HepG2 (cell line): ENCODE measurements around the gene GLRA1. TPM values are rescaled to one million over a fixed set of nuclear protein-coding genes. Genes with fewer than 3 reads are reported as not detected.

ENCODE experiments used
- ATAC-seq: fragments of 200-7000 bp; cut with Tn5 transposase; 3 replicates; pipeline ENCODE4 v1.9.1; 2020; ENCODE audit warnings: mild to moderate bottlenecking, moderate library complexity
- BruUV-seq: library from RNA; stranded (reverse); fragments of 400-500 nt; replicated peaks from 2 replicates; lab custom pipeline; 2021; lab: Mats Ljungman, UMichigan
- CTCF ChIA-PET: fragments of 300-600 bp; formaldehyde crosslinking; extraction: SDS; loops from one replicate; lab custom pipeline; 2021; ENCODE audit warnings: low total read pairs, inconsistent platforms, low intra/inter-chr PET ratio; lab: Yijun Ruan, JAX
- POLR2A ChIA-PET: fragments of 350-600 bp; sonication (Branson Sonifier 250); formaldehyde crosslinking; loops from one replicate; lab custom pipeline; 2020; ENCODE audit warnings: antibody characterized with exemption, inconsistent platforms; lab: Yijun Ruan, JAX
- DNase-seq: peaks from one replicate; pipeline ENCODE4 v3.0.0-alpha.2; 2015; ENCODE audit warnings: low spot score
- FAIRE-seq: peaks from 3 replicates; lab custom pipeline; 2011; peaks lifted over from hg19 to GRCh38; lab: Jason Lieb, UNC
- H2AFZ ChIP-seq: one replicate; pipeline ENCODE4 v1.6.1; 2011; ENCODE audit warnings: low read length, inconsistent platforms
- H3K27ac ChIP-seq: fragments of 300-600 bp; 3 replicates; pipeline ENCODE4 v1.8.0; 2011; ENCODE audit warnings: mixed run types, mild to moderate bottlenecking, mixed read lengths, low read length, inconsistent platforms; ENCODE audit not compliant: insufficient read depth; ENCODE audit errors: extremely low read length
- H3K27me3 ChIP-seq, 2 experiments: fragments of 200-600 bp in 1 of 2; 2 replicates in 1 of 2; 3 replicates in 1 of 2; pipeline versions ENCODE4 v1.6.0 to v1.8.0; 2011; ENCODE audit warnings: low read length in 2 of 2, mild to moderate bottlenecking in 2 of 2, moderate library complexity in 2 of 2, inconsistent platforms in 1 of 2; ENCODE audit not compliant: insufficient read depth in 2 of 2, control insufficient read depth in 1 of 2
- H3K36me3 ChIP-seq, 2 experiments: fragments of 200-600 bp in 1 of 2; replicated peaks in 1 of 2; 2 replicates in 1 of 2; 3 replicates in 1 of 2; pipeline versions ENCODE4 v1.5.1 to v1.8.0; 2011; ENCODE audit warnings: low read length in 2 of 2, inconsistent platforms in 1 of 2; ENCODE audit not compliant: insufficient read depth in 2 of 2, control insufficient read depth in 1 of 2
- H3K4me1 ChIP-seq: 2 replicates; pipeline ENCODE4 v1.5.1; 2012; ENCODE audit warnings: low read length, inconsistent platforms; ENCODE audit not compliant: insufficient read depth
- H3K4me2 ChIP-seq: 2 replicates; pipeline ENCODE4 v1.6.0; 2011; ENCODE audit warnings: low read depth, low read length, inconsistent platforms
- H3K4me3 ChIP-seq, 3 experiments: fragments of 200-600 bp in 1 of 3; sonication (generic), shearing (Covaris generic) in 1 of 3; replicated peaks in 1 of 3; 2 replicates each; pipeline ENCODE4 v1.5.1; 2011 to 2016; ENCODE audit warnings: low read length in 3 of 3, inconsistent platforms in 2 of 3, low read depth in 2 of 3, mild to moderate bottlenecking in 2 of 3, control low read depth in 1 of 3, mixed read lengths in 1 of 3; ENCODE audit not compliant: insufficient read depth in 1 of 3
- H3K79me2 ChIP-seq: one replicate; pipeline ENCODE4 v1.6.1; 2011; ENCODE audit warnings: low read length, inconsistent platforms; ENCODE audit not compliant: insufficient read depth
- H3K9ac ChIP-seq: 2 replicates; pipeline ENCODE4 v1.6.0; 2011; ENCODE audit warnings: mild to moderate bottlenecking, low read depth, low read length, inconsistent platforms; ENCODE audit not compliant: insufficient read depth
- H3K9me3 ChIP-seq: 2 replicates; pipeline ENCODE4 v1.5.1; 2012; ENCODE audit warnings: mild to moderate bottlenecking, low read length
- H4K20me1 ChIP-seq: 2 replicates; pipeline ENCODE4 v1.6.0; 2011; ENCODE audit warnings: inconsistent platforms, mild to moderate bottlenecking, low read length, moderate library complexity; ENCODE audit not compliant: insufficient read depth
- CENPBD1 ChIP-seq: sonication (generic); formaldehyde crosslinking; IDR thresholded peaks from 2 replicates; pipeline ENCODE4 v1.8.0; 2022; ENCODE audit warnings: missing genetic modification reagents, low read depth, mild to moderate bottlenecking, borderline replicate concordance
- FOXM1 ChIP-seq: sonication (generic); formaldehyde crosslinking; IDR thresholded peaks from 2 replicates; pipeline ENCODE4 v1.5.0; 2020; ENCODE audit warnings: missing genetic modification reagents
- HDAC1 ChIP-seq: sonication (generic); formaldehyde crosslinking; IDR thresholded peaks from 2 replicates; pipeline ENCODE4 v1.5.1; 2020; ENCODE audit warnings: mild to moderate bottlenecking, missing genetic modification reagents
- MEF2D ChIP-seq: sonication (generic); formaldehyde crosslinking; IDR thresholded peaks from 2 replicates; pipeline ENCODE4 v1.5.1; 2020; ENCODE audit warnings: mild to moderate bottlenecking, missing genetic modification reagents
- NFYB ChIP-seq: sonication (generic); formaldehyde crosslinking; IDR thresholded peaks from 2 replicates; pipeline ENCODE4 v1.4.0; 2020; ENCODE audit warnings: missing genetic modification reagents
- NR0B2 ChIP-seq: sonication (generic); formaldehyde crosslinking; IDR thresholded peaks from 2 replicates; pipeline ENCODE4 v1.4.0; 2020; ENCODE audit warnings: mild to moderate bottlenecking, missing genetic modification reagents
- PLRG1 ChIP-seq: fragments of 450-650 bp; conservative IDR thresholded peaks from 2 replicates; pipeline ENCODE4 v1.6.1; 2016
- RBAK ChIP-seq: sonication (generic); formaldehyde crosslinking; IDR thresholded peaks from 2 replicates; pipeline ENCODE4 v1.5.1; 2020; ENCODE audit warnings: mild to moderate bottlenecking, missing genetic modification reagents
- SRSF1 ChIP-seq: fragments of 200-400 bp; formaldehyde crosslinking; optimal IDR thresholded peaks from 2 replicates; pipeline ENCODE3; 2017; ENCODE audit warnings: mild to moderate bottlenecking, low read depth, low read length, moderate library complexity
- TBX3 ChIP-seq: fragments of 450-650 bp; IDR thresholded peaks from 2 replicates; pipeline ENCODE4 v1.6.1; 2017; ENCODE audit warnings: antibody characterized with exemption, mild to moderate bottlenecking, inconsistent platforms, borderline replicate concordance
- TRIM22 ChIP-seq: fragments of 450-650 bp; IDR thresholded peaks from 2 replicates; pipeline ENCODE4 v1.6.1; 2017
- USF2 ChIP-seq, 2 experiments: sonication (generic) in 1 of 2; formaldehyde crosslinking in 1 of 2; IDR thresholded peaks; 2 replicates each; pipeline versions ENCODE4 v1.5.1 to v1.6.1; 2011 to 2020; ENCODE audit warnings: borderline replicate concordance in 1 of 2, low read depth in 1 of 2, low read length in 1 of 2, mild to moderate bottlenecking in 1 of 2, missing genetic modification reagents in 1 of 2, moderate library complexity in 1 of 2
- ZFY ChIP-seq: sonication (generic); formaldehyde crosslinking; IDR thresholded peaks from 2 replicates; pipeline ENCODE4 v1.4.0; 2020; ENCODE audit warnings: missing genetic modification reagents
- ZNF276 ChIP-seq: sonication (generic); formaldehyde crosslinking; IDR thresholded peaks from 2 replicates; pipeline ENCODE4 v1.4.0; 2020; ENCODE audit warnings: mild to moderate bottlenecking, low read depth, missing genetic modification reagents
- ZNF282 ChIP-seq: fragments of 450-650 bp; IDR thresholded peaks from 2 replicates; pipeline ENCODE4 v1.6.1; 2018; ENCODE audit not compliant: partially characterized antibody
- ZNF547 ChIP-seq: sonication (generic); formaldehyde crosslinking; IDR thresholded peaks from 2 replicates; pipeline ENCODE4 v1.5.1; 2020; ENCODE audit warnings: mild to moderate bottlenecking, missing genetic modification reagents
- ZNF567 ChIP-seq: sonication (generic); formaldehyde crosslinking; IDR thresholded peaks from 2 replicates; pipeline ENCODE4 v1.8.1; 2023; ENCODE audit warnings: mild to moderate bottlenecking, missing genetic modification reagents, borderline replicate concordance
- ZNF597 ChIP-seq: sonication (generic); formaldehyde crosslinking; IDR thresholded peaks from 2 replicates; pipeline ENCODE4 v1.5.0; 2020; ENCODE audit warnings: missing genetic modification reagents
- WGBS: methylation state at CpG from one replicate; pipeline ENCODE4 v1.1.6; 2017; ENCODE audit warnings: low lambda C conversion rate; 5-methylcytosine and 5-hydroxymethylcytosine counted together
- in situ Hi-C: cut with HindIII; loops from 2 replicates; pipeline ENCODE4 v1.10.0; 2017; ENCODE audit warnings: low pct_unique_long_range_greater_than_20kb; ENCODE audit not compliant: extremely low pct_ligation_motif_present
- intact Hi-C: fragments of 100-400 bp; cut with micrococcal nuclease; formaldehyde crosslinking; loops from one replicate; pipeline ENCODE4 v1.10.0; 2022; ENCODE audit not compliant: unreplicated experiment
- polyA plus RNA-seq, 8 experiments: library from polyadenylated mRNA; depleted of rRNA in 3 of 8; stranded (reverse) in 7 of 8; unstranded in 1 of 8; fragments of >200 nt; fragmentation: Illumina TruSeq in 4 of 8; extraction: Trizol in 4 of 8; gene quantifications; 2 replicates each; pipeline versions ENCODE4 v1.2.1 to v1.2.3, GENCODE V29; 2011 to 2016; ENCODE audit warnings: low read depth in 4 of 8, missing spikeins in 1 of 8, mixed read lengths in 1 of 8; ENCODE audit not compliant: insufficient read depth in 1 of 8
- total RNA-seq, 5 experiments: library from RNA; depleted of rRNA; stranded (reverse); fragments of >200 nt; fragmentation: Illumina TruSeq; extraction: Trizol; gene quantifications; 2 replicates each; pipeline ENCODE4 v1.2.3, GENCODE V29; 2016; ENCODE audit warnings: low read depth in 1 of 5

The GLRA1 gene
- total and polyA plus RNA-seq, 2 of the 13 experiments (the other 11 are each of a cell fraction or from before 2014, with no cell fraction given), result not detected

- ATAC-seq (peak; percentile 85), FAIRE-seq (peak; percentile 99), DNase-seq (peak; percentile 98)
- no TSS peak for BruUV-seq
- in situ Hi-C loops (no loop called here), intact Hi-C loops (loop anchor here (2.0 kb wide), 1 partner anchor 48 kb away; no protein-coding TSS in a partner anchor)
- Histone ChIP-seq H2AFZ (no peak overlapping the region), H3K9ac (peak overlapping the region; percentile 59), H3K27me3 (no peaks in the 10 kb centered on the region), H3K4me3 (peak overlapping the region in 2 of 3 experiments; percentile 1 to 49; a peak in 1 of 6 replicates), H3K9me3 (no peaks in the 10 kb centered on the region), H3K79me2 (peaks cover 2% of the 10 kb centered on the region), H4K20me1 (no peaks in the 10 kb centered on the region), H3K36me3 (peaks cover 0 to 2% of the 10 kb centered on the region in 2 experiments; a peak in 3 of 5 replicates), H3K4me2 (peak overlapping the region; percentile 70), H3K4me1 (peaks cover 53% of the 10 kb centered on the region), H3K27ac (peak overlapping the region; percentile 93)
- POLR2A ChIA-PET, result interaction anchor here (4.7 kb wide), 1 partner anchor 48 kb away, joined by 73 read pairs; the partner anchor contains the start of gene G3BP1
- 6% methylated on average over 1 of the region's 1 CpG for WGBS
- CTCF ChIA-PET, result no interaction called here
- TF ChIP-seq FOXM1 (CRISPR knock-in tag) (no peak), HDAC1 (CRISPR knock-in tag) (peak; percentile 61), PLRG1 (no peak), ZFY (CRISPR knock-in tag) (peak; percentile 40; the same call in 1 of the 2 replicates), CENPBD1 (no peak), MEF2D (no peak), NFYB (CRISPR knock-in tag) (no peak), RBAK (CRISPR knock-in tag) (no peak), ZNF547 (CRISPR knock-in tag) (no peak), NR0B2 (CRISPR knock-in tag) (no peak), ZNF567 (CRISPR knock-in tag) (no peak), SRSF1 (no peak), TBX3 (peak; percentile 68; the same call in 1 of the 2 replicates), TRIM22 (no peak), ZNF597 (CRISPR knock-in tag) (no peak), ZNF276 (CRISPR knock-in tag) (no peak), ZNF282 (no peak), USF2 (IDR thresholded peaks at IDR 0.05; ENCODE audit: low read depth, low read length) (no peak), USF2 (CRISPR knock-in tag; IDR thresholded peaks at IDR 0.05; ENCODE audit: borderline replicate concordance) (no peak)
Measured at GRCh38 chr5:151820903-151821302, 103.7 kb downstream of the GLRA1 start.
